Dendritic cell treated with granulocyte-macrophage colony-stimulating factor and Interleukin-4, amounts not matched to agents 40 ng/mL and 50 ng/mL, for 4 days (primary cell): ENCODE data around the gene OOSP4A.

Experiments used
- H3K27ac Mint-ChIP-seq: one replicate; pipeline ENCODE4 v1.8.0; 2022; ENCODE audit warnings: mild to moderate bottlenecking, mixed read lengths
- H3K27me3 Mint-ChIP-seq: one replicate; pipeline ENCODE4 v1.8.0; 2022; ENCODE audit warnings: mild to moderate bottlenecking, mixed read lengths
- H3K36me3 Mint-ChIP-seq: one replicate; pipeline ENCODE4 v1.8.0; 2022; ENCODE audit warnings: low read depth, mixed read lengths
- H3K4me1 Mint-ChIP-seq: one replicate; pipeline ENCODE4 v1.8.0; 2022; ENCODE audit warnings: low read depth, mixed read lengths
- H3K4me3 Mint-ChIP-seq: one replicate; pipeline ENCODE4 v1.8.0; 2022; ENCODE audit warnings: mild to moderate bottlenecking, moderate library complexity, mixed read lengths
- H3K9me3 Mint-ChIP-seq: one replicate; pipeline ENCODE4 v1.8.0; 2022; ENCODE audit warnings: mixed read lengths
- intact Hi-C: fragments of 100-400 bp; cut with micrococcal nuclease; formaldehyde crosslinking; loops from one replicate; pipeline ENCODE4 v1.15.0; 2022

The OOSP4A gene

DNA sequence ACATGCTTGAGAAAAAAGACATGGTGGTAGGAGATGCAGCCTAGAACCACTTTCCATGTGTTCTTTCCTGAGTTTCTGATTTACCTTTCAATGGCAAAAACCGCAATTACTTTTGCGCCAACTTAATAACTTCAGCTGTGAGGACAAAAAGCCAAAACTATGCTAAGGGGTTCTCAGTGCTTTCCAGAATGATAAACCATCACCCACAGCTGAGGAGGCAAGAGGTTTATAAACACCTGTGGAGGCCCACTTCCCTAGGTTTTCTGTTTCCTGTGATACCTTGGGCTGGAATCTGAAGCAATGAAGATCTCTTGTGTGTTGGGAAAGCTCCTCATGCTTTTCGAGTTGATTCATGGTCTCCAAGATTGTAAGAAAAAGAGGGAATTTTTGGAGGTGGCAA is at the start of gene OOSP4A:
Gene OOSP4A (plus strand): TSS at position 301 of the 400 bp plus-strand sequence. CDS start 0 bp downstream, at position 301.
- no peaks in the 10 kb centered on the region for H3K9me3 Mint-ChIP-seq
- no peaks in the 10 kb centered on the region for H3K36me3 Mint-ChIP-seq
- no peak within 1 kb of the TSS for H3K4me3 Mint-ChIP-seq
- H3K27ac Mint-ChIP-seq = no peak within 1 kb of the TSS
- peaks cover 8% of the 10 kb centered on the region for H3K4me1 Mint-ChIP-seq
- intact Hi-C loops = no loop called here
- no peaks in the 10 kb centered on the region for H3K27me3 Mint-ChIP-seq

DNA sequence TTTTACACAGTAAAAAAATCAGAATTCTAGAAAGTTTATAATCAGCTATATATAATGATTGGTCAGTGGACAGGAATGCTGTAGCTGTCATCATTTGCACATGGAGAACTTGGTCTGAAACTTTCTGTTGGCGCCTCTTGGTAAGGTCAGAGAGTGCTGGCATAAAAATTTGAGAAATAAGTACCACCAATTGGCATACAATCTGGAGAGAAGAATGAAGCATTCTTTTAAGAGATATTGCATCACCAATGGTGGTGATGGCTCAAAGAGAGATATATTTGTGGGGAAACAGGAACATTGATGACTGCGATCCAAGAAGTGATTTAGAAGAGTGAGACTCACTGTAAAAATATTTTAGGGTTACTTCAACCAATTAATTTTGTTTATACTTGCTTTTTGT is 45.4 kb upstream of the OOSP4A start:
- no peak overlapping the region for H3K27ac Mint-ChIP-seq
- H3K4me1 Mint-ChIP-seq = no peaks in the 10 kb centered on the region
- H3K27me3 Mint-ChIP-seq = no peaks in the 10 kb centered on the region
- H3K9me3 Mint-ChIP-seq = peaks cover 45% of the 10 kb centered on the region
- H3K36me3 Mint-ChIP-seq = peaks cover 5% of the 10 kb centered on the region
- no peak overlapping the region for H3K4me3 Mint-ChIP-seq
- intact Hi-C loops = loop anchor here (2.0 kb wide), 1 partner anchor 96 kb away; no protein-coding TSS in a partner anchor

DNA sequence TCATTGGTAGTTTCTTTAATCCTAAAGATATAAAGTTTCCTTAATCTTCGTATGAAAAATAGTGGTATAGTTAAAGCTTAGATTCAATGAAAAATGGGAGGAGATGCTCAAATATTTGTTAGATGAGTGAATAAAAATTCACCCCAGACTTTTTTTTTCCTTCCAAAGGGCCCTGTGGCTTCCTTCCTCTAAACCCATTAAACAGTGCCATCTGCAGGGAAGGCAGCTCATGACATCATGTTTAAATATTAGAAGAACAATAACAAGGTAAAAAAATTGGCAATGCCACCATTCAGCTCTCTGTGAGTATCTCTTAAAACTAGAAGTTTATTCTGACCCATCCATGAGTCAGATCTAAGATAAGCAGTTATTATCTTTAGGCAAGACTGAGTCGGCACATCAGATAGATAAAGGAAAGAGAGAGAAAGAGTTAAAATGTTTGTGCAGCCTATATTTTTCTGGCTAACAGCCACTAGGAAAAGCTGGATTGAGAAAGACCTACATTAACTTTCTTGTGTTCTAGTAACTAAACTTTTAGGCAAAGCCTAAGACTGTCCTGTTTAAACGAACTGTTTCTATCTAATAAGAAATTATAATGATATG is 44.7 kb upstream of the OOSP4A start:
- no peaks in the 10 kb centered on the region for H3K27me3 Mint-ChIP-seq

DNA sequence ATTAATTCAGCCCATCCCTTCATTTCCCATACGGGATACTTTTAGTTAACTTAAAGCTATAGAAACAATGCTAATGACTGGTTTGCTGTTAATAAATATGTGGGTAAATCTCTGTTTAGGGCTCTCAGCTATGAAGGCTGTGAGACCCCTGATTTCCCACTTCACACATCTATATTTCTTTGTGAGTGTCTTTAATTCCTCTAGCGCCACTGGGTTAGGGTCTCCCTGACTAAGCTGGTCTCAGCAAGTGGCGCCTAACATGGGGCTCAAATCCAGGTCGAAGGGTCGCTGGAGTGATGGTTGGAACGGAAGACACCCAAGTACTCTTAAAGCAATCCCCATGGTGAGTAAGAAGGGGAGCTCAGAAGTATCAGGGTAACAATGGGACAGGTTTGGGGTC is 40.0 kb upstream of the OOSP4A start:
- H3K4me3 Mint-ChIP-seq = no peak overlapping the region
- H3K9me3 Mint-ChIP-seq = peaks cover 69% of the 10 kb centered on the region
- no peaks in the 10 kb centered on the region for H3K4me1 Mint-ChIP-seq
- H3K27me3 Mint-ChIP-seq = no peaks in the 10 kb centered on the region
- no peak overlapping the region for H3K27ac Mint-ChIP-seq
- intact Hi-C loops = no loop called here
- peaks cover 5% of the 10 kb centered on the region for H3K36me3 Mint-ChIP-seq

More for the DNA sequence above, 44.7 kb upstream of the OOSP4A start:
- peaks cover 5% of the 10 kb centered on the region for H3K36me3 Mint-ChIP-seq
- H3K4me3 Mint-ChIP-seq = no peak overlapping the region
- H3K4me1 Mint-ChIP-seq = no peaks in the 10 kb centered on the region
- no peak overlapping the region for H3K27ac Mint-ChIP-seq
- peaks cover 51% of the 10 kb centered on the region for H3K9me3 Mint-ChIP-seq
- intact Hi-C loops = loop anchor here (2.0 kb wide), 1 partner anchor 96 kb away; no protein-coding TSS in a partner anchor

DNA sequence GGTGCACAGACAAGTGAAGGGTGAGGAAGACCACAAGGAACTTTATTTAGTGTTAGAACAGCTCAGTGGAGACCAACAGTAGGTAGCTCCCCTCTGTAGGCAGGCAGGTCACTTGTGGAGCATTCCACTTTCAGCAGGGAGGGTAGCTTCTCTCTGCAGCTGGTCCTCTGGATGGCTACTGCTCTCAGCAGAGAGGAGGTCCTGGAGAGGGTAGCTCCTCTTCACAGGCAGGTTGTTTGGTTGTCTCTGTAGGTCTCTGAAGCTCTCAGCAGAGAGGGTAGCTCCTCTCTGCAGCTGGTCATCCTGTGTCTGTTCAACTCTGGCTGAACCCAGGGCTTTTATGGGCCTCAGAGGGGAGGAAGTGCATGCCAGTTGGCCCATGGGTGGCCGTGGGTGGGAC is 32.1 kb upstream of the OOSP4A start:
- H3K9me3 Mint-ChIP-seq = peaks cover 37% of the 10 kb centered on the region
- H3K27ac Mint-ChIP-seq = no peak overlapping the region
- no peaks in the 10 kb centered on the region for H3K27me3 Mint-ChIP-seq
- H3K4me1 Mint-ChIP-seq = no peaks in the 10 kb centered on the region
- no peaks in the 10 kb centered on the region for H3K36me3 Mint-ChIP-seq
- intact Hi-C loops = no loop called here
- H3K4me3 Mint-ChIP-seq = no peak overlapping the region

DNA sequence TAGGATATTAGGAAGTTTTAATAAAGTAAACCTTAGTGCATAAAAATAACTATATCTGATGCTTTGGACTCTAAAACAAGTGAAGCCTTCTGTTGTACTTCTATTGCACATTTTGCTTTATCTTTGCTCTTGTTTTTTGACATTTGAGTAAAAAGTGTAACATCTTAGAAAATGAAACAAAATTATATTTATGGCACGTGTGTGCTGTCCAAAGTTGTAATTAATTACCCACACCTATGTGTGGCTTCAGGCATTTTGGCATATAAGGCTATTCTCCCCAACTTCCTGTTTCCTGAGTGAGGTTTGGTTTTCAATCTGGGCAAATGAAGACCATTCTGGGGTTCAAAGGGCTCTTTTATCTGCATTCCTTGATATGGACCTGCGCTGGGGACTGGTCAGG is 25.7 kb upstream of the OOSP4A start, which contains the start of gene OOSP1:
Gene OOSP1 (plus strand): TSS at position 301 of the 400 bp plus-strand sequence. CDS start 23 bp downstream, at position 324.
- H3K27ac Mint-ChIP-seq = no peak within 1 kb of the TSS
- no peaks in the 10 kb centered on the region for H3K36me3 Mint-ChIP-seq
- peaks cover 10% of the 10 kb centered on the region for H3K9me3 Mint-ChIP-seq
- H3K4me1 Mint-ChIP-seq = peaks cover 11% of the 10 kb centered on the region
- H3K27me3 Mint-ChIP-seq = no peaks in the 10 kb centered on the region
- H3K4me3 Mint-ChIP-seq = no peak within 1 kb of the TSS
- intact Hi-C loops = no loop called here

DNA sequence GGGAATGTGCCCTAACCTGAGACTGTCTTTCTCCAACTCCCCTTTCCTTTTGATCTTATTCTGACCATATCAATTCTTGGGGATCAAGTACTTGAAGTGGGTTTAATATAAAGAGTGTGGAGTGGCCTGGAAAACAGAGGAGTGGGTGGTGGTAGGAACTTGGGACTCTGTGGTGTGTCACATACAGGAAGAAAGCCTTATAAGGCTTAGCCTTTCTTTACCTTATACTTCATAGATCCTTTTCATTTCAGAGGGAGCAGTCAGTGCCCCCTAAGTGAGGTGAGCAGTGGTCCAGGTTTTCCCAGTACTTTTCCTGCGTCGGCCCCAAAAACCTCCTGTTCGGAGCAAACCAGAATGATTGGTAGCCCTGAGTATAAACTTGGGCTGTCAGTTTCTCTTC is 25.1 kb upstream of the OOSP4A start:
- intact Hi-C loops = no loop called here
- no peak overlapping the region for H3K4me3 Mint-ChIP-seq
- no peaks in the 10 kb centered on the region for H3K27me3 Mint-ChIP-seq
- H3K36me3 Mint-ChIP-seq = no peaks in the 10 kb centered on the region
- peaks cover 11% of the 10 kb centered on the region for H3K4me1 Mint-ChIP-seq
- H3K9me3 Mint-ChIP-seq = peaks cover 10% of the 10 kb centered on the region
- no peak overlapping the region for H3K27ac Mint-ChIP-seq

DNA sequence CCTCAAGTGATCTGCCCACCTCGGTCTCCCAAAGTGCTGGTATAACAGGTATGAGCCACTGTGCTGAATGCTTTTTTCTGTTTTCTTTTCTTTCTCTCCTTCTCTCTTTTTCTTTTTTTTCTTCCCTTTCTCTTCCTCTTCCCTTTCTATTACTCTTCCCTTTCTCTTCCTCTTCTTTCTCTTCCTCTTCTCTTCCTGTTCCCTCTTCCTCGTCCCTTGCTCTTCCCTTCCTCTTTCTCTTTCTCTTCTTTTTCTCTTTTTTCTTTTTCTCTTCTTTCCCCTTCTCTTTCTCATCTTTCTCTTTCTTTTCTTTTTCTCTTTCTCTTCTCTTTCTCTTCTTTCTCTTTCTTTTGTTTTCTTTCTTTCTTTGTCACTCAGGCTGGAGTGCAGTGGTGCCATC is 24.4 kb upstream of the OOSP4A start:
- Mint-ChIP-seq H3K4me3 (no peak overlapping the region), H3K36me3 (no peaks in the 10 kb centered on the region), H3K27ac (no peak overlapping the region), H3K4me1 (peaks cover 11% of the 10 kb centered on the region), H3K9me3 (peaks cover 10% of the 10 kb centered on the region), H3K27me3 (no peaks in the 10 kb centered on the region)
- intact Hi-C loops = no loop called here

DNA sequence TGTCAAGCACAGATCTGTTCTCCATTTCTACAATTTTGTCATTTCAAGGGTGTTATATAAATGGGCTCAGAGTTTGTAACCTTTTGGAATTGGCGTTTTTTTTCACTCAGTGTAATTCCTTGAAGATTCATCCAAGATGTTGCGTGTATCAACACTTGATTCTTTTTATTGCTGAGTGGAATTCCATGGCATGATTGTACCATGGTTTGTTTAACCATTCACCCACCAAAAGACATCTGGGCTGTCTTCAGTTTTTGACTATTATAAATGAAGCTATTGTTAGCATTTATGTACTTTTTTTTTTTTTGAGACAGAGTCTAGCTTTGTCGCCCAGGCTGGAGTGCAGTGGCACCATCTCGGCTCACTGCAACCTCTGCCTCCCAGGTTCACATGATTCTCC is 22.7 kb upstream of the OOSP4A start:
- H3K4me1 Mint-ChIP-seq = peaks cover 11% of the 10 kb centered on the region
- no peaks in the 10 kb centered on the region for H3K36me3 Mint-ChIP-seq
- H3K9me3 Mint-ChIP-seq = peaks cover 10% of the 10 kb centered on the region
- intact Hi-C loops = no loop called here
- H3K27me3 Mint-ChIP-seq = no peaks in the 10 kb centered on the region
- H3K4me3 Mint-ChIP-seq = no peak overlapping the region
- H3K27ac Mint-ChIP-seq = no peak overlapping the region

DNA sequence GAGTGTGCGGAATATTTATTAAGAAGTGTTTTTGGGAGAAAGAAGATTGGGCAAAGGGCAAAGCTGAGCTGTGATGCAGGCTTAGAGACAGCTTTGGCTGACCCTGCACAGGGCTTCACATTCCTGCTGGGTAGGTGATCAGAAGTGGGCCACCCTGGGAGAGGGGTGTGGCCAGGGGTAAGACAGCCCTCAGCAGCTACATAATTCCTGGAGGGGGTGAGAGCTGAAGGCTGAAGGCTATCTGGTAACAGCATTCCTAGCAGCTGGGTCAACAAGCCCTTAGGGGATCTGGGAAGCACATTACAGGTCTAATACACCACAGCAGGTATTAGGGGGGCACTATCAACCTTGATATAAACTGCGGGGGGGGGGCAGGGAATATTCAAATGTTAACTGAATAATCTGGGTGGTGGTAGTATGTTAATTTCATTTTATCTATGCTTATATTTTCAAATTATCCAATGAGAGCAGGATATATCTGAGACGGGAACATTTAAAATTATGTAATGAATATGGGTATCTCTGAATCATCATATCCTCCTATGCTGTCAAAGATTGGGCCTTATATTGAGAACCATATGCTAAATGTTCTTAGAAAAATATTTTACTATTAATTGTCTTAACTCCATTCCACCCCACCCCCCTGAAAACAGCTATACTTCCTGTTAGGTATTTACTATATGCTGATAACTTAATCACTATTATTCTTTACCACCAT is 19.7 kb upstream of the OOSP4A start:
- no peak overlapping the region for H3K27ac Mint-ChIP-seq
- no peaks in the 10 kb centered on the region for H3K36me3 Mint-ChIP-seq
- intact Hi-C loops = no loop called here
- H3K9me3 Mint-ChIP-seq = peaks cover 9% of the 10 kb centered on the region
- no peaks in the 10 kb centered on the region for H3K27me3 Mint-ChIP-seq
- H3K4me3 Mint-ChIP-seq = no peak overlapping the region
- peaks cover 7% of the 10 kb centered on the region for H3K4me1 Mint-ChIP-seq

DNA sequence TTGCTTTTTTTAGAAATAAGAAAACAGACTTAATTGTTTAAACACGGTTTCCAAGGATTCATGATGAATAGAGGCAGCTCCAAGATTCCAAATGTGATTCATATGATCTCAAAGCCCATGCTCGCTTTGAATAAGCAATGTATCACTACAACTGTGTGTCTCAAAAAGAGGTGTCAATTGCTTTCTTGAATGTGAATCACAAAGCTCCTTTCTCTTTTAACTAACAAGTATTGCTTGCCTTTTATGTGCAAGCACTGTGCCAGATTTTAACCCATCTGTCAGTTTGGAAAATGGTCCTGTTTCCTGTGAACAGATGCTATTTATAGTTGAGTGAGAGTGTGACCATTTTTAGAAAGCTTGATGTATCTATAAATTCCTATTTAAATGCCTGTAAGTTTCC is 19.1 kb upstream of the OOSP4A start:
- intact Hi-C loops = no loop called here
- H3K36me3 Mint-ChIP-seq = no peaks in the 10 kb centered on the region
- no peak overlapping the region for H3K4me3 Mint-ChIP-seq
- peaks cover 3% of the 10 kb centered on the region for H3K9me3 Mint-ChIP-seq
- peaks cover 2% of the 10 kb centered on the region for H3K4me1 Mint-ChIP-seq
- no peaks in the 10 kb centered on the region for H3K27me3 Mint-ChIP-seq
- H3K27ac Mint-ChIP-seq = no peak overlapping the region

DNA sequence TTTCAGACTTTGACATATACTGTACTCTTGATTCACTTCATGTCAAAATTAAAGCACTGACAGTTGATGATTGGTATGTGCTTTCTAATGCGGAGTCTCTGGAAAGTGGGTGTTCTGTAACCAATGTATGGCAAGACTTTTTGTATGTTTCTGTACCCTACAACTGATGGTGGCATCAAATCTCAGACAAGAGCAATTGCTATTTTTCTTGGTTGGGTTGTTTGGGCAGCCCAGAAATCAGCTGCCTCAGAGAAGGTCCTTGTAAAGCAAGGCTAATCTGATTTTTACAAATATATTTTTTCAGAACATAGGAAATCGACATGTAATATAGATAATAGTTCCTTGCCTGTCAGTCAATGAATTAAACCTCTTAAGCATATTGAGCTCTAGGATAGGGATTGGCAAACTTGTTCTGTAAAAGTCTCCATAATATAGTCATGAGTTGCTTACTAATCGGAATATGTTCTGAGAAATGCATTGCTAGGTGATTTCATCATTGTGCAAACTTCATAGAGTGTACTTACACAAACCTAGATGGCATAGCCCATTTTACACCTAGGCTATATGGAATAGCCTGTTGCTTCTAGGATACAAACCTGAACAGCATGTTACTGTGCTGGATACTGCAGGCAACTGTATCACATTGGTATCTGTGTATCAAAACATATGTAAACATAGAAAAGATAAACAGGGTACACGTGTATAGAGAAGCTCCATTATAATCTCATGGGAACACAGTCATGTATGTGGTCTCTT is 10.2 kb upstream of the OOSP4A start:
- Mint-ChIP-seq H3K4me3 (no peak overlapping the region), H3K27ac (no peak overlapping the region), H3K36me3 (no peaks in the 10 kb centered on the region), H3K9me3 (no peaks in the 10 kb centered on the region), H3K4me1 (no peaks in the 10 kb centered on the region), H3K27me3 (no peaks in the 10 kb centered on the region)
- intact Hi-C loops = no loop called here

DNA sequence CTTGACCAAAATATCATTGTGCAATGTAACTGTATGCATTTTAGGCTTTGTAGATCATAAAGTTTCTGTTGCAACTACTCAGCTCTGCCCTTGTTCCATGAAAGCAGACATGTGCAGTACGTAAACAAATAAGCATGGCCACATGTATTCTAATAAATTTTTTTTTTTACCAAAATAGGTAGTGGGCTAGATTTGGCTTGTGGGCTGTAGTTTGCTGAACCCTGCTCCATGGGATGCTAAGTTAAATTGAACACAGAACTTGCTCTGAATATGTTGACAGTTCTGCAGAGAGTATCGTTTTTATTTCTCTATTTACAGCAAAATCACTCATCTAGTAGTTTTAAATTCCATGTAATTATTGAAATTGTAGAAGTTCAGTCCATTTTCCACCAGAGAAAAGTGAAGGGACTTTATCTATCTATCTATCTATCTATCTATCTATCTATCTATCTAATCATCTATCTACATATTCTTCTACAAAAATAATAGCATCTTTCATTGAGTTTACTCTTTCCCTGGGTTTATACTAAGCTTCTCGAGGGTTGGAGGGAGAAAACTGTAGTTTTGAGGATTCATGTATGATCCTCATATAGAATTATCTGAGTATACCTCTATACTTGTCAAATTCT is 9.5 kb upstream of the OOSP4A start:
- Mint-ChIP-seq H3K4me3 (no peak overlapping the region), H3K27me3 (no peaks in the 10 kb centered on the region), H3K27ac (no peak overlapping the region), H3K9me3 (no peaks in the 10 kb centered on the region), H3K4me1 (no peaks in the 10 kb centered on the region), H3K36me3 (no peaks in the 10 kb centered on the region)
- intact Hi-C loops = no loop called here

DNA sequence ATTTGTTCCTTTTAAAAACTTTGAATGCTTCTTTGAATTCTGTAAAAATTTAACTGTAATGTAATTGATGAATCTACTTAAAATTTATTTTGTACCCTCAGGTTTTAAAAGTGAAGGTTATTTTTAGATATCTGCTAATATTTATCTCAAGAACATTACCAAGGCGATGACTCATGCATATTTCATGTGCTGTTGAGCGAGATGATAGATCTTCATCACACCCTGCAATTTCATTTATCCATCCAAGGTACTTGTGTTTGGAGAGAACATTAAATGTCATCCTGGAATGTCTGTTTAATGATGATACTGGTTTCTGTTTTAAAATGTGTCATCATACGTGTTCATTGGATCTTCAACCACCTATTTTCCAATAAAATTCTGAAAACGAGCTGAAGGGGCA is 6.7 kb upstream of the OOSP4A start:
- no peak overlapping the region for H3K4me3 Mint-ChIP-seq
- H3K9me3 Mint-ChIP-seq = no peaks in the 10 kb centered on the region
- intact Hi-C loops = no loop called here
- no peaks in the 10 kb centered on the region for H3K36me3 Mint-ChIP-seq
- H3K27ac Mint-ChIP-seq = no peak overlapping the region
- peaks cover 8% of the 10 kb centered on the region for H3K4me1 Mint-ChIP-seq
- no peaks in the 10 kb centered on the region for H3K27me3 Mint-ChIP-seq
